GM19043 (cell line): Measurements from ENCODE around the gene MUS81.

Experiments
- ATAC-seq: cut with Tn5 transposase; IDR thresholded peaks from one replicate; pipeline ENCODE4 v1.9.1; 2021; ENCODE audit warnings: low read depth; ENCODE audit not compliant: unreplicated experiment

Gene MUS81

DNA sequence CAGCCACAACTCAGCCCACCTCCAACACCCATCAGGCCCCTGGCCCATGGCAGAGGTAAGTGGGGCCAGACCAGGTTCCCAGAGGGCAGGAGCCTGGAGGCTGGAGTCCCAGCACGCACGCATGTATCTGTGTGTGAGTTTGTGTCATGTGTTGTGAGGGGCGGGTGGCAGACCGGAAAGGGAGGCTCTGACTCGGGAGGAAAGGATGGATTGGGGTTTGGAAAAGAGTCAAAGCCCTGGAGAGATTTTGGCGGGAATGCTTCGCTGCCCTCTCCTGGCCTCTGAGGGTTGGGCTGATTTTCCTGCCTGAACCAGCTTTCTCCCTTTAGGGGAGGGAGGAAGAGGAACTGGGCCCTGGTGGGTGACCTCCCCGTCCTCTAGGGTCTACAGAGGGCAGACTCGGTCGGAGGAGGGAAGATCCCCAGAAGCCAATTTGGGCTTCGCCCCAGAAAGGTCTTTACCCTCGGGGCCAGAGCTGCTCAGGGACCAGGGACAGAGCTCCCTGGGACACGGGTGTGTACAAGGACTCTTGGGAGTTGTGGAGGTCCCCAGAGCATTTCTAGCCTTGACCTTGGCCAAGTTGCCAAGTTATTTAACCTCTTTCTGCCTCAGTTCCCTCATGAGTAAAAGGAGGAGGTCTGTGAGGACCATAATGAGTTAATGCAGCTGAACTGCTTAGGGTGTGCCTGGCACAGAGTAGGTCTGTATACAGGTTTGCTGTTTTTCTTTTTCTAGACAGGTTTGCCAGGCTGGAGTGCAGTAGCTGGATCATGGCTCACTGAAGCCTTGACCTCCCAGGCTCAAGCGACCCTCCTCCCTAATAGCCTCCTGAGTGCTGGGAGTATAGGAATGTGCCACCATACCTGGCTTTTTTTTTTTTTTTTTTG lies 51.7 kb downstream of the MUS81 start:
- no peak for ATAC-seq

DNA sequence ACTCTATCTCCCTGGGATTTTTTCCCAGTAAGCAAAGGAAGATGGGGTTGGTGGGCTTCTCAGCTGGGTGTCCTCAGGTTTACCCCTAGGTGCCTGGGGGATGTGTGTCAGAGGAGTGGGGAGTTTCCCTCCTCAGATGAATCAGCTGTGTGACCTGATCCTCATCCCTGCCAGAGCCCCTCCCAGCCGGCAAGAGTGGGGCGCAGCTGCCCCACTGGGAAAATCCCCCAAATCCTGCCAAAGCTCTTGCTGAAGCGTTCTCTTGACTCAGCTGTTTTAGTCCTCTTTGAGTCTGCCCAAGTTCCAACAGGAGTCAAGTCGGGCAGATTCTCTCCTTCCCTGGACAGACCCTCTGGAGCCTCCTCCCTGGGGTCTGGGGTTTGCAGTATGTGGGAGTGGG lies 52.6 kb downstream of the MUS81 start:
- no peak for ATAC-seq

DNA sequence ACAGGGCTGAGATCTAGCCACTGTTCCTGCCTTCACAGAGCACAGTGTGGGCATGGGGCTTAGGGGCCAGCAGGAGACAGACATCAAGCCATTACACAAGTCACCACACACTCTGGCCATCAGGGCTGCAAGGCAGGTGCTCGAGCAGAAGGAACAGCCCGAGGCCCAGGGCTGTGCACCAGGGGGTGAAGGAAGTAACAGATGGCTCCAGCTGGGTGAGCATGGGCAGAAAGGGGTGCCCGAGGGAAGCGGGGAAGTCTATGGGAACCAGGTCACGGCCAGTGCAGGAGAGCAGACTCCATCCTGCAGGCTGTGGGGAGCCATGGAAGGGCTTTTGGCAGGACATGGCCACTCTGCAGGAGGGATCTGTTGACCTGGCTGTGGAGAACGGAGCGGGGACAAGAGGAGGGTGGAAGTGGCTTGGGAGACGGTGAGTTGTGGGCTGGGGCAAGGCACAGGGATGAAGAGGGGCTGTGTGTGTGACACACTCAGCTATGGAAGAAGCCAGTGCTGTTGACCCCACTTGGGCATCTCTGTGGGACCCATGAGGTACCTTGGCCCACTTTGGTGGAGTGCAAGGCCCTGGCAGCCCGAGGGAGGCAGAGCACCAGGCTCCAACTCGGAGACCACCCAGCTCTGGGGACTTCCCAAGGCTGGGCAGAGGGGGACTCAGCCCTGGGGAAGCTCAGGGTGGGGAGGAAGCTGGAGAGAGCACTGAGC lies 55.0 kb downstream of the MUS81 start:
- ATAC-seq: no peak

DNA sequence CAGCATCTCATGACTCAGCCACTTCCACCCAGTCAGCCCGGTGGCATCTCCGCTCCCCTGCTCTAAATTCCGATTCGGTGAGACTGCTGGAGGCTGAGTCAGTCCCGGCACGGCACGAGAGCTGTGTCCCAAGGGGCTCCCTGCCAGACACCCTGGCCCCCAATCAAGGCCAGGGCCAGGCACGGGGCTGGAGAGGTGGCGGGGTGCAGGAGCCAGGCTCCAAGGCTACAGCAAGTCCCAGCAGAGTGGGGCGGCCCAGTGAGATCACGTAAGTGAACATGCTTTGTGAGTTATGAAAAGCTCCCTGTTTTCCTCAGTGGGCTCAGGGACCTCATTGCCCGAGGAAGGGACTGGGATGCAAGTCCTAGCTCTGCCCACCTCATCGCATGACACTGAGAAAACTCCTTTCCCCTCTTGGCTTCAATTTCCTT lies 55.6 kb downstream of the MUS81 start:
- no peak for ATAC-seq
